Fibroblast of mammary gland (primary cell): Measurements from ENCODE around the gene FAM25G.

Experiments
- DNase-seq: peaks from one replicate; pipeline ENCODE4 v3.0.0-alpha.2; 2010; ENCODE audit warnings: low read depth
- H3K4me3 ChIP-seq: 2 replicates; pipeline ENCODE4 v1.5.1; 2011; ENCODE audit warnings: low read depth, mild to moderate bottlenecking, low read length, moderate library complexity; ENCODE audit not compliant: control insufficient read depth
- TF ChIP-seq, protein P1 (sequence below): conservative IDR thresholded peaks from 2 replicates; pipeline ENCODE4 v1.5.1; 2011; ENCODE audit warnings: low read depth, low read length, inconsistent platforms; ENCODE audit not compliant: control insufficient read depth, insufficient read depth

Gene FAM25G

GRCh38 chr10:47440207-47440606 lies 51.3 kb downstream of the FAM25G start:
- DNase-seq = no peak
- TF ChIP-seq, protein P1, sequence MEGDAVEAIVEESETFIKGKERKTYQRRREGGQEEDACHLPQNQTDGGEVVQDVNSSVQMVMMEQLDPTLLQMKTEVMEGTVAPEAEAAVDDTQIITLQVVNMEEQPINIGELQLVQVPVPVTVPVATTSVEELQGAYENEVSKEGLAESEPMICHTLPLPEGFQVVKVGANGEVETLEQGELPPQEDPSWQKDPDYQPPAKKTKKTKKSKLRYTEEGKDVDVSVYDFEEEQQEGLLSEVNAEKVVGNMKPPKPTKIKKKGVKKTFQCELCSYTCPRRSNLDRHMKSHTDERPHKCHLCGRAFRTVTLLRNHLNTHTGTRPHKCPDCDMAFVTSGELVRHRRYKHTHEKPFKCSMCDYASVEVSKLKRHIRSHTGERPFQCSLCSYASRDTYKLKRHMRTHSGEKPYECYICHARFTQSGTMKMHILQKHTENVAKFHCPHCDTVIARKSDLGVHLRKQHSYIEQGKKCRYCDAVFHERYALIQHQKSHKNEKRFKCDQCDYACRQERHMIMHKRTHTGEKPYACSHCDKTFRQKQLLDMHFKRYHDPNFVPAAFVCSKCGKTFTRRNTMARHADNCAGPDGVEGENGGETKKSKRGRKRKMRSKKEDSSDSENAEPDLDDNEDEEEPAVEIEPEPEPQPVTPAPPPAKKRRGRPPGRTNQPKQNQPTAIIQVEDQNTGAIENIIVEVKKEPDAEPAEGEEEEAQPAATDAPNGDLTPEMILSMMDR = no peak
- H3K4me3 ChIP-seq = no peak overlapping the region

GRCh38 chr10:47438857-47439474 lies 52.5 kb downstream of the FAM25G start:
- no peak overlapping the region for H3K4me3 ChIP-seq
- DNase-seq = peak; percentile 64
- TF ChIP-seq, protein P1 = peak; percentile 71
